ENCODE measurements around the gene GGTLC2. TPM values are rescaled to one million over a fixed set of nuclear protein-coding genes. Genes with fewer than 3 reads are reported as not detected.
A peak's percentile ranks its signal among the peaks of the same experiment; 100 is the strongest.
"Not testable (repeated sequence)": the region's sequence is repeated elsewhere in the genome, so short reads cannot be mapped to it uniquely, and the experiment has no call there.

GGTLC2 gene
- total and polyA plus RNA-seq, 5 donors from 2014 or later: 0.24 TPM; not detected in 4

- no peak overlapping the region for H3K27ac ChIP-seq (ENCODE audit: insufficient read depth, low read length, poor library complexity, severe bottlenecking)
- no peaks in the 10 kb centered on the region for H3K9me3 ChIP-seq (ENCODE audit: control insufficient read depth in 2 of 2, low read length in 2 of 2)
- Mint-ChIP-seq H3K27me3 (peaks cover 16% of the 10 kb centered on the region), H3K36me3 (no peaks in the 10 kb centered on the region), H3K4me1 (peaks cover 0 to 4% (median 0%) of the 10 kb centered on the region in 4 donors), H3K27ac (no peak overlapping the region), H3K9me3 (peaks cover 0 to 2% (median 0%) of the 10 kb centered on the region in 7 donors), H3K4me3 (no peak overlapping the region)
- DNase-seq (no peak), ATAC-seq (ENCODE audit: low read depth in 2 of 2) (no peak)
- no peaks in the 10 kb centered on the region for H3K36me3 ChIP-seq (ENCODE audit: control insufficient read depth, insufficient read depth, low read length)
- H3K4me3 ChIP-seq (ENCODE audit: low read depth, low read length): no peak overlapping the region
- no peaks in the 10 kb centered on the region for H3K4me1 ChIP-seq (ENCODE audit: control insufficient read depth, insufficient read depth, low read length, poor library complexity, severe bottlenecking)
- H3K27me3 ChIP-seq (ENCODE audit: control insufficient read depth, insufficient read depth, low read length): no peaks in the 10 kb centered on the region
These were observed 39.4 kb upstream of the GGTLC2 start for GRCh38 chr22:22605074-22605404.

- H3K4me1 ChIP-seq (ENCODE audit: control insufficient read depth, insufficient read depth, low read length, poor library complexity, severe bottlenecking); H3K27me3 ChIP-seq (ENCODE audit: control insufficient read depth, insufficient read depth, low read length); H3K4me1 Mint-ChIP-seq; H3K9me3 Mint-ChIP-seq; H3K36me3 Mint-ChIP-seq; H3K4me3 Mint-ChIP-seq; H3K36me3 ChIP-seq (ENCODE audit: control insufficient read depth, insufficient read depth, low read length); H3K9me3 ChIP-seq (ENCODE audit: control insufficient read depth in 2 of 2, low read length in 2 of 2); ATAC-seq (ENCODE audit: low read depth in 2 of 2); H3K27ac Mint-ChIP-seq; H3K4me3 ChIP-seq (ENCODE audit: low read depth, low read length); H3K27ac ChIP-seq (ENCODE audit: insufficient read depth, low read length, poor library complexity, severe bottlenecking); DNase-seq: not testable (repeated sequence)
- H3K27me3 Mint-ChIP-seq: peaks cover 16% of the 10 kb centered on the region
These were observed 36.4 kb upstream of the GGTLC2 start for GRCh38 chr22:22608022-22608421.

GRCh38 chr22:22609291-22609690, 35.1 kb upstream of the GGTLC2 start:
- H3K27me3 ChIP-seq (ENCODE audit: control insufficient read depth, insufficient read depth, low read length): no peaks in the 10 kb centered on the region

GRCh38 chr22:22612516-22612915, 31.9 kb upstream of the GGTLC2 start:
- Histone ChIP-seq H3K4me3 (ENCODE audit: low read depth, low read length) (no peak overlapping the region), H3K9me3 (ENCODE audit: control insufficient read depth in 2 of 2, low read length in 2 of 2) (no peaks in the 10 kb centered on the region), H3K4me1 (ENCODE audit: control insufficient read depth, insufficient read depth, low read length, poor library complexity, severe bottlenecking) (no peaks in the 10 kb centered on the region), H3K27ac (ENCODE audit: insufficient read depth, low read length, poor library complexity, severe bottlenecking) (no peak overlapping the region), H3K36me3 (ENCODE audit: control insufficient read depth, insufficient read depth, low read length) (no peaks in the 10 kb centered on the region), H3K27me3 (ENCODE audit: control insufficient read depth, insufficient read depth, low read length) (no peaks in the 10 kb centered on the region)
- Mint-ChIP-seq H3K4me3 (no peak overlapping the region), H3K27me3 (peaks cover 8% of the 10 kb centered on the region), H3K9me3 (no peaks in the 10 kb centered on the region), H3K4me1 (peaks cover 0 to 6% (median 5%) of the 10 kb centered on the region in 4 donors), H3K36me3 (no peaks in the 10 kb centered on the region), H3K27ac (no peak overlapping the region)
- no peak for ATAC-seq (ENCODE audit: low read depth in 2 of 2)
- DNase-seq: no peak

More at GRCh38 chr22:22609291-22609690, 35.1 kb upstream of the GGTLC2 start:
- H3K36me3 Mint-ChIP-seq: no peaks in the 10 kb centered on the region
- H3K4me3 Mint-ChIP-seq: no peak overlapping the region
- peaks cover 0 to 2% (median 0%) of the 10 kb centered on the region in 7 donors for H3K9me3 Mint-ChIP-seq
- no peaks in the 10 kb centered on the region for H3K36me3 ChIP-seq (ENCODE audit: control insufficient read depth, insufficient read depth, low read length)
- peaks cover 0 to 4% (median 0%) of the 10 kb centered on the region in 4 donors for H3K4me1 Mint-ChIP-seq
- H3K27me3 Mint-ChIP-seq: peaks cover 16% of the 10 kb centered on the region
- ATAC-seq (ENCODE audit: low read depth in 2 of 2) (no peak), DNase-seq (no peak)
- H3K27ac ChIP-seq (ENCODE audit: insufficient read depth, low read length, poor library complexity, severe bottlenecking): no peak overlapping the region
- H3K9me3 ChIP-seq (ENCODE audit: control insufficient read depth in 2 of 2, low read length in 2 of 2): no peaks in the 10 kb centered on the region
- no peak overlapping the region for H3K4me3 ChIP-seq (ENCODE audit: low read depth, low read length)
- H3K4me1 ChIP-seq (ENCODE audit: control insufficient read depth, insufficient read depth, low read length, poor library complexity, severe bottlenecking): no peaks in the 10 kb centered on the region
- no peak overlapping the region for H3K27ac Mint-ChIP-seq

GRCh38 chr22:22614065-22614464, 30.3 kb upstream of the GGTLC2 start:
- Mint-ChIP-seq H3K4me3 (no peak overlapping the region), H3K9me3 (peaks cover 0 to 1% (median 0%) of the 10 kb centered on the region in 7 donors), H3K4me1 (peaks cover 0 to 6% (median 5%) of the 10 kb centered on the region in 4 donors), H3K36me3 (no peaks in the 10 kb centered on the region), H3K27ac (no peak overlapping the region), H3K27me3 (no peaks in the 10 kb centered on the region)
- no peaks in the 10 kb centered on the region for H3K9me3 ChIP-seq (ENCODE audit: control insufficient read depth in 2 of 2, low read length in 2 of 2)
- no peaks in the 10 kb centered on the region for H3K27me3 ChIP-seq (ENCODE audit: control insufficient read depth, insufficient read depth, low read length)
- no peak for DNase-seq
- no peak for ATAC-seq (ENCODE audit: low read depth in 2 of 2)
- H3K4me3 ChIP-seq (ENCODE audit: low read depth, low read length): no peak overlapping the region
- no peak overlapping the region for H3K27ac ChIP-seq (ENCODE audit: insufficient read depth, low read length, poor library complexity, severe bottlenecking)
- no peaks in the 10 kb centered on the region for H3K4me1 ChIP-seq (ENCODE audit: control insufficient read depth, insufficient read depth, low read length, poor library complexity, severe bottlenecking)
- no peaks in the 10 kb centered on the region for H3K36me3 ChIP-seq (ENCODE audit: control insufficient read depth, insufficient read depth, low read length)

GRCh38 chr22:22616636-22617035, 27.8 kb upstream of the GGTLC2 start:
- no peak overlapping the region for H3K27ac Mint-ChIP-seq
- ATAC-seq (ENCODE audit: low read depth in 2 of 2) (peak in 1 of 2 donors; percentile 31), DNase-seq (peak in 1 of 3 donors; percentile 7)
- H3K9me3 Mint-ChIP-seq: peaks cover 0 to 1% (median 0%) of the 10 kb centered on the region in 7 donors
- H3K4me3 Mint-ChIP-seq: no peak overlapping the region
- no peaks in the 10 kb centered on the region for H3K36me3 ChIP-seq (ENCODE audit: control insufficient read depth, insufficient read depth, low read length)
- no peaks in the 10 kb centered on the region for H3K9me3 ChIP-seq (ENCODE audit: control insufficient read depth in 2 of 2, low read length in 2 of 2)
- peaks cover 0 to 6% (median 5%) of the 10 kb centered on the region in 4 donors for H3K4me1 Mint-ChIP-seq
- no peaks in the 10 kb centered on the region for H3K36me3 Mint-ChIP-seq
- no peaks in the 10 kb centered on the region for H3K27me3 ChIP-seq (ENCODE audit: control insufficient read depth, insufficient read depth, low read length)
- H3K27ac ChIP-seq (ENCODE audit: insufficient read depth, low read length, poor library complexity, severe bottlenecking): no peak overlapping the region
- no peak overlapping the region for H3K4me3 ChIP-seq (ENCODE audit: low read depth, low read length)
- H3K4me1 ChIP-seq (ENCODE audit: control insufficient read depth, insufficient read depth, low read length, poor library complexity, severe bottlenecking): no peaks in the 10 kb centered on the region
- peaks cover 4% of the 10 kb centered on the region for H3K27me3 Mint-ChIP-seq

GRCh38 chr22:22618448-22618847, 26.0 kb upstream of the GGTLC2 start:
- ATAC-seq (ENCODE audit: low read depth in 2 of 2): no peak
- no peaks in the 10 kb centered on the region for H3K4me1 ChIP-seq (ENCODE audit: control insufficient read depth, insufficient read depth, low read length, poor library complexity, severe bottlenecking)
- no peaks in the 10 kb centered on the region for H3K36me3 ChIP-seq (ENCODE audit: control insufficient read depth, insufficient read depth, low read length)
- Mint-ChIP-seq H3K4me3 (no peak overlapping the region), H3K27ac (no peak overlapping the region), H3K9me3 (peaks cover 0 to 1% (median 0%) of the 10 kb centered on the region in 7 donors), H3K4me1 (peaks cover 0 to 6% (median 5%) of the 10 kb centered on the region in 4 donors), H3K27me3 (peaks cover 4% of the 10 kb centered on the region), H3K36me3 (no peaks in the 10 kb centered on the region)
- no peak overlapping the region for H3K4me3 ChIP-seq (ENCODE audit: low read depth, low read length)
- H3K27me3 ChIP-seq (ENCODE audit: control insufficient read depth, insufficient read depth, low read length): no peaks in the 10 kb centered on the region
- H3K9me3 ChIP-seq (ENCODE audit: control insufficient read depth in 2 of 2, low read length in 2 of 2): no peaks in the 10 kb centered on the region
- H3K27ac ChIP-seq (ENCODE audit: insufficient read depth, low read length, poor library complexity, severe bottlenecking): no peak overlapping the region
- DNase-seq: no peak

- no peaks in the 10 kb centered on the region for H3K36me3 Mint-ChIP-seq
- Histone ChIP-seq H3K4me1 (ENCODE audit: control insufficient read depth, insufficient read depth, low read length, poor library complexity, severe bottlenecking) (no peaks in the 10 kb centered on the region), H3K36me3 (ENCODE audit: control insufficient read depth, insufficient read depth, low read length) (no peaks in the 10 kb centered on the region), H3K4me3 (ENCODE audit: low read depth, low read length) (no peak overlapping the region), H3K9me3 (ENCODE audit: control insufficient read depth in 2 of 2, low read length in 2 of 2) (no peaks in the 10 kb centered on the region), H3K27ac (ENCODE audit: insufficient read depth, low read length, poor library complexity, severe bottlenecking) (no peak overlapping the region), H3K27me3 (ENCODE audit: control insufficient read depth, insufficient read depth, low read length) (no peaks in the 10 kb centered on the region)
- no peak overlapping the region for H3K4me3 Mint-ChIP-seq
- no peak overlapping the region for H3K27ac Mint-ChIP-seq
- H3K27me3 Mint-ChIP-seq: peaks cover 4% of the 10 kb centered on the region
- no peak for ATAC-seq (ENCODE audit: low read depth in 2 of 2)
- H3K4me1 Mint-ChIP-seq: peaks cover 0 to 6% (median 5%) of the 10 kb centered on the region in 4 donors
- DNase-seq: no peak
- peaks cover 0 to 1% (median 0%) of the 10 kb centered on the region in 7 donors for H3K9me3 Mint-ChIP-seq
These were observed 25.5 kb upstream of the GGTLC2 start for GRCh38 chr22:22618923-22619322.

Measured in CD4-positive, CD25-positive, alpha-beta regulatory T cell (primary cell).